SK-N-SH treated with all-trans-retinoic acid at 6 μM for 48 hours (cell line): Measurements from ENCODE around the gene TESK1.
A peak's percentile ranks its signal among the peaks of the same experiment; 100 is the strongest.

Experiments
- ATAC-seq: fragments of 200-7000 bp; cut with Tn5 transposase; 3 replicates; pipeline ENCODE4 v1.9.1; 2020; ENCODE audit warnings: mild to moderate bottlenecking, moderate library complexity
- ARNTL ChIP-seq: fragments of 450-650 bp; formaldehyde crosslinking; IDR thresholded peaks from 2 replicates; pipeline ENCODE4 v1.5.0; 2020; ENCODE audit warnings: low read depth, mild to moderate bottlenecking, moderate library complexity, borderline replicate concordance
- BACH2 ChIP-seq: fragments of 250-450 bp; sonication (Bioruptor Pico); IDR thresholded peaks from 2 replicates; pipeline ENCODE4 v1.9.0; 2021; ENCODE audit warnings: mild to moderate bottlenecking, borderline replicate concordance
- CSDC2 ChIP-seq: fragments of 250-450 bp; sonication (Bioruptor Pico); IDR thresholded peaks from 2 replicates; pipeline ENCODE4 v1.5.0; 2020; ENCODE audit warnings: mild to moderate bottlenecking, moderate library complexity
- ESRRG ChIP-seq: fragments of 250-450 bp; sonication (Bioruptor Pico); IDR thresholded peaks from 2 replicates; pipeline ENCODE4 v1.6.1; 2021; ENCODE audit warnings: mild to moderate bottlenecking
- GLIS3 ChIP-seq: fragments of 250-450 bp; sonication (Bioruptor Pico); IDR thresholded peaks from 2 replicates; pipeline ENCODE4 v1.5.0; 2020; ENCODE audit warnings: mild to moderate bottlenecking, moderate library complexity
- ISL1 ChIP-seq: fragments of 250-450 bp; sonication (Bioruptor Pico); IDR thresholded peaks from 2 replicates; pipeline ENCODE4 v2.1.2; 2022; ENCODE audit warnings: mild to moderate bottlenecking, moderate library complexity
- PPARA ChIP-seq: fragments of 250-450 bp; sonication (Bioruptor Pico); IDR thresholded peaks from 2 replicates; pipeline ENCODE4 v1.5.0; 2020; ENCODE audit warnings: mild to moderate bottlenecking, borderline replicate concordance
- RARB ChIP-seq: fragments of 250-450 bp; sonication (Bioruptor Pico); IDR thresholded peaks from 2 replicates; pipeline ENCODE4 v1.8.0; 2021; ENCODE audit warnings: mild to moderate bottlenecking, moderate library complexity
- TCF4 ChIP-seq: fragments of 250-450 bp; sonication (Bioruptor Pico); IDR thresholded peaks from 2 replicates; pipeline ENCODE4 v1.8.0; 2021; ENCODE audit warnings: mild to moderate bottlenecking, moderate library complexity, borderline replicate concordance
- TOX ChIP-seq: fragments of 250-450 bp; sonication (Bioruptor Pico); IDR thresholded peaks from 2 replicates; pipeline ENCODE4 v1.8.0; 2021; ENCODE audit warnings: mild to moderate bottlenecking, moderate library complexity, borderline replicate concordance
- ZC3H10 ChIP-seq: fragments of 250-450 bp; sonication (Bioruptor Pico); IDR thresholded peaks from 2 replicates; pipeline ENCODE4 v1.5.1; 2021; ENCODE audit warnings: mild to moderate bottlenecking, moderate library complexity
- ZFP3 ChIP-seq: fragments of 250-450 bp; sonication (Bioruptor Pico); IDR thresholded peaks from 2 replicates; pipeline ENCODE4 v1.5.0; 2020; ENCODE audit warnings: mild to moderate bottlenecking, moderate library complexity
- ZFP30 ChIP-seq: fragments of 450-650 bp; formaldehyde crosslinking; IDR thresholded peaks from 2 replicates; pipeline ENCODE4 v1.5.0; 2022; ENCODE audit warnings: mild to moderate bottlenecking, moderate library complexity
- ZNF565 ChIP-seq: fragments of 450-650 bp; formaldehyde crosslinking; conservative IDR thresholded peaks from 2 replicates; pipeline ENCODE4 v1.5.0; 2020; ENCODE audit warnings: low read depth, mild to moderate bottlenecking, moderate library complexity
- ZNF70 ChIP-seq: fragments of 450-650 bp; formaldehyde crosslinking; IDR thresholded peaks from 2 replicates; pipeline ENCODE4 v1.5.0; 2020; ENCODE audit warnings: mild to moderate bottlenecking, moderate library complexity
- ZNF8 ChIP-seq: fragments of 450-650 bp; formaldehyde crosslinking; IDR thresholded peaks from 2 replicates; pipeline ENCODE4 v1.5.0; 2020; ENCODE audit warnings: mild to moderate bottlenecking, moderate library complexity
- TF ChIP-seq, protein P1 (sequence below): fragments of 250-450 bp; sonication (Bioruptor Pico); IDR thresholded peaks from 2 replicates; pipeline ENCODE4 v1.8.0; 2020; ENCODE audit warnings: mild to moderate bottlenecking, moderate library complexity, borderline replicate concordance
- TF ChIP-seq, protein P2 (sequence below): fragments of 250-450 bp; sonication (Bioruptor Pico); IDR thresholded peaks from 2 replicates; pipeline ENCODE4 v1.5.1; 2020; ENCODE audit warnings: low read depth, mild to moderate bottlenecking, moderate library complexity
- TF ChIP-seq, protein P3 (sequence below): fragments of 250-450 bp; sonication (Bioruptor Pico); IDR thresholded peaks from 2 replicates; pipeline ENCODE4 v1.5.1; 2021; ENCODE audit warnings: mild to moderate bottlenecking, moderate library complexity
- TF ChIP-seq, protein P4 (sequence below): fragments of 250-450 bp; sonication (Bioruptor Pico); IDR thresholded peaks from 2 replicates; pipeline ENCODE4 v1.5.0; 2020; ENCODE audit warnings: mild to moderate bottlenecking, moderate library complexity

Gene TESK1

DNA sequence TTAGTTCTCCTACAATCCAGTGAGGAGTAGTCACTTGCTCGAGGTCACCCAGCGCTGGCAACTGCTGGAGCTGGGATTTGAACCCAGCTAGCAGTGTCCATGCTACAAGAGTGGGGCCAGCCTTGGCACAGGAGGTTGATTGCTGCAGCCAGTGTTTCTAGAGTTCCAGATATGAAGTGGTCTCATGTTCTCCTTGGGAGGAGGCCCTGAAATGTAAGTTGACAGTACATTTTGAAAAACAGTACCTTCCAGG, 53.8 kb downstream of the TESK1 start:
- ATAC-seq: peak; percentile 4
- TF ChIP-seq, protein P1, sequence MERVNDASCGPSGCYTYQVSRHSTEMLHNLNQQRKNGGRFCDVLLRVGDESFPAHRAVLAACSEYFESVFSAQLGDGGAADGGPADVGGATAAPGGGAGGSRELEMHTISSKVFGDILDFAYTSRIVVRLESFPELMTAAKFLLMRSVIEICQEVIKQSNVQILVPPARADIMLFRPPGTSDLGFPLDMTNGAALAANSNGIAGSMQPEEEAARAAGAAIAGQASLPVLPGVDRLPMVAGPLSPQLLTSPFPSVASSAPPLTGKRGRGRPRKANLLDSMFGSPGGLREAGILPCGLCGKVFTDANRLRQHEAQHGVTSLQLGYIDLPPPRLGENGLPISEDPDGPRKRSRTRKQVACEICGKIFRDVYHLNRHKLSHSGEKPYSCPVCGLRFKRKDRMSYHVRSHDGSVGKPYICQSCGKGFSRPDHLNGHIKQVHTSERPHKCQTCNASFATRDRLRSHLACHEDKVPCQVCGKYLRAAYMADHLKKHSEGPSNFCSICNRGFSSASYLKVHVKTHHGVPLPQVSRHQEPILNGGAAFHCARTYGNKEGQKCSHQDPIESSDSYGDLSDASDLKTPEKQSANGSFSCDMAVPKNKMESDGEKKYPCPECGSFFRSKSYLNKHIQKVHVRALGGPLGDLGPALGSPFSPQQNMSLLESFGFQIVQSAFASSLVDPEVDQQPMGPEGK (CRISPR knock-in tag): no peak
- TF ChIP-seq ISL1 (no peak), ZFP30 (CRISPR knock-in tag) (no peak), TCF4 (CRISPR knock-in tag) (no peak), ZNF70 (CRISPR knock-in tag) (no peak), ZC3H10 (CRISPR knock-in tag) (no peak), ZNF565 (no peak), RARB (CRISPR knock-in tag) (no peak), CSDC2 (CRISPR knock-in tag) (no peak), PPARA (CRISPR knock-in tag) (no peak), ZNF8 (no peak), GLIS3 (CRISPR knock-in tag) (no peak)
- TF ChIP-seq, protein P2, sequence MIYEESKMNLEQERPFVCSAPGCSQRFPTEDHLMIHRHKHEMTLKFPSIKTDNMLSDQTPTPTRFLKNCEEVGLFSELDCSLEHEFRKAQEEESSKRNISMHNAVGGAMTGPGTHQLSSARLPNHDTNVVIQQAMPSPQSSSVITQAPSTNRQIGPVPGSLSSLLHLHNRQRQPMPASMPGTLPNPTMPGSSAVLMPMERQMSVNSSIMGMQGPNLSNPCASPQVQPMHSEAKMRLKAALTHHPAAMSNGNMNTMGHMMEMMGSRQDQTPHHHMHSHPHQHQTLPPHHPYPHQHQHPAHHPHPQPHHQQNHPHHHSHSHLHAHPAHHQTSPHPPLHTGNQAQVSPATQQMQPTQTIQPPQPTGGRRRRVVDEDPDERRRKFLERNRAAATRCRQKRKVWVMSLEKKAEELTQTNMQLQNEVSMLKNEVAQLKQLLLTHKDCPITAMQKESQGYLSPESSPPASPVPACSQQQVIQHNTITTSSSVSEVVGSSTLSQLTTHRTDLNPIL (CRISPR knock-in tag): no peak
- TF ChIP-seq, protein P3, sequence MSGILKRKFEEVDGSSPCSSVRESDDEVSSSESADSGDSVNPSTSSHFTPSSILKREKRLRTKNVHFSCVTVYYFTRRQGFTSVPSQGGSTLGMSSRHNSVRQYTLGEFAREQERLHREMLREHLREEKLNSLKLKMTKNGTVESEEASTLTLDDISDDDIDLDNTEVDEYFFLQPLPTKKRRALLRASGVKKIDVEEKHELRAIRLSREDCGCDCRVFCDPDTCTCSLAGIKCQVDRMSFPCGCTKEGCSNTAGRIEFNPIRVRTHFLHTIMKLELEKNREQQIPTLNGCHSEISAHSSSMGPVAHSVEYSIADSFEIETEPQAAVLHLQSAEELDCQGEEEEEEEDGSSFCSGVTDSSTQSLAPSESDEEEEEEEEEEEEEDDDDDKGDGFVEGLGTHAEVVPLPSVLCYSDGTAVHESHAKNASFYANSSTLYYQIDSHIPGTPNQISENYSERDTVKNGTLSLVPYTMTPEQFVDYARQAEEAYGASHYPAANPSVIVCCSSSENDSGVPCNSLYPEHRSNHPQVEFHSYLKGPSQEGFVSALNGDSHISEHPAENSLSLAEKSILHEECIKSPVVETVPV: no peak

DNA sequence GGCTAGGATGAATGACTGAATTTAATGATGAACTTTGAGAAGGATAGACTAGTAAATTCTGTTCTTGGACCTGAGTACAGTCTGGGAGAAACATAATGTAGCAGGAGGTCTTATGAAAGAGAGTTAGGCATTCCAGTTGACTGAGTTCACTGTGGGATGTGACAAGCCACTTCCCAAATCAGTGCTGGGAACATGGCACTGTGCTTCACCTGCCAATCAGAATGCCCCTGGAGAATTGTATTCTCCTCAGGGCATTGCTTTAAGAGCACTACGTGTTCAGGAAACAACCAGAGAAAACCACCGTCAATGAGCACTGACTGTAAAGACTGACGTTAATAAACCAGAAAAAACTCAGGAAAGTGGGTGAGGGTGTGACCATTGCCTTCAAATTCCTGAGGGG, 54.3 kb downstream of the TESK1 start:
- ATAC-seq: no peak
- TF ChIP-seq ZNF8 (no peak), BACH2 (no peak), TOX (CRISPR knock-in tag) (no peak), GLIS3 (CRISPR knock-in tag) (no peak), ARNTL (CRISPR knock-in tag) (no peak), PPARA (CRISPR knock-in tag) (no peak), ZFP3 (CRISPR knock-in tag) (no peak), ESRRG (no peak)
- TF ChIP-seq, protein P4, sequence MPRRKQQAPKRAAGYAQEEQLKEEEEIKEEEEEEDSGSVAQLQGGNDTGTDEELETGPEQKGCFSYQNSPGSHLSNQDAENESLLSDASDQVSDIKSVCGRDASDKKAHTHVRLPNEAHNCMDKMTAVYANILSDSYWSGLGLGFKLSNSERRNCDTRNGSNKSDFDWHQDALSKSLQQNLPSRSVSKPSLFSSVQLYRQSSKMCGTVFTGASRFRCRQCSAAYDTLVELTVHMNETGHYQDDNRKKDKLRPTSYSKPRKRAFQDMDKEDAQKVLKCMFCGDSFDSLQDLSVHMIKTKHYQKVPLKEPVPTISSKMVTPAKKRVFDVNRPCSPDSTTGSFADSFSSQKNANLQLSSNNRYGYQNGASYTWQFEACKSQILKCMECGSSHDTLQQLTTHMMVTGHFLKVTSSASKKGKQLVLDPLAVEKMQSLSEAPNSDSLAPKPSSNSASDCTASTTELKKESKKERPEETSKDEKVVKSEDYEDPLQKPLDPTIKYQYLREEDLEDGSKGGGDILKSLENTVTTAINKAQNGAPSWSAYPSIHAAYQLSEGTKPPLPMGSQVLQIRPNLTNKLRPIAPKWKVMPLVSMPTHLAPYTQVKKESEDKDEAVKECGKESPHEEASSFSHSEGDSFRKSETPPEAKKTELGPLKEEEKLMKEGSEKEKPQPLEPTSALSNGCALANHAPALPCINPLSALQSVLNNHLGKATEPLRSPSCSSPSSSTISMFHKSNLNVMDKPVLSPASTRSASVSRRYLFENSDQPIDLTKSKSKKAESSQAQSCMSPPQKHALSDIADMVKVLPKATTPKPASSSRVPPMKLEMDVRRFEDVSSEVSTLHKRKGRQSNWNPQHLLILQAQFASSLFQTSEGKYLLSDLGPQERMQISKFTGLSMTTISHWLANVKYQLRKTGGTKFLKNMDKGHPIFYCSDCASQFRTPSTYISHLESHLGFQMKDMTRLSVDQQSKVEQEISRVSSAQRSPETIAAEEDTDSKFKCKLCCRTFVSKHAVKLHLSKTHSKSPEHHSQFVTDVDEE (CRISPR knock-in tag): no peak
- TF ChIP-seq, protein P3: no peak
